GM18508 (cell line): ENCODE measurements around the gene KPNA3.
A peak's percentile ranks its signal among the peaks of the same experiment; 100 is the strongest.

Experiments
- ATAC-seq: cut with Tn5 transposase; IDR thresholded peaks from one replicate; pipeline ENCODE4 v1.9.1; 2021; ENCODE audit warnings: moderate number of reproducible peaks; ENCODE audit not compliant: insufficient read depth, unreplicated experiment

KPNA3 gene

DNA sequence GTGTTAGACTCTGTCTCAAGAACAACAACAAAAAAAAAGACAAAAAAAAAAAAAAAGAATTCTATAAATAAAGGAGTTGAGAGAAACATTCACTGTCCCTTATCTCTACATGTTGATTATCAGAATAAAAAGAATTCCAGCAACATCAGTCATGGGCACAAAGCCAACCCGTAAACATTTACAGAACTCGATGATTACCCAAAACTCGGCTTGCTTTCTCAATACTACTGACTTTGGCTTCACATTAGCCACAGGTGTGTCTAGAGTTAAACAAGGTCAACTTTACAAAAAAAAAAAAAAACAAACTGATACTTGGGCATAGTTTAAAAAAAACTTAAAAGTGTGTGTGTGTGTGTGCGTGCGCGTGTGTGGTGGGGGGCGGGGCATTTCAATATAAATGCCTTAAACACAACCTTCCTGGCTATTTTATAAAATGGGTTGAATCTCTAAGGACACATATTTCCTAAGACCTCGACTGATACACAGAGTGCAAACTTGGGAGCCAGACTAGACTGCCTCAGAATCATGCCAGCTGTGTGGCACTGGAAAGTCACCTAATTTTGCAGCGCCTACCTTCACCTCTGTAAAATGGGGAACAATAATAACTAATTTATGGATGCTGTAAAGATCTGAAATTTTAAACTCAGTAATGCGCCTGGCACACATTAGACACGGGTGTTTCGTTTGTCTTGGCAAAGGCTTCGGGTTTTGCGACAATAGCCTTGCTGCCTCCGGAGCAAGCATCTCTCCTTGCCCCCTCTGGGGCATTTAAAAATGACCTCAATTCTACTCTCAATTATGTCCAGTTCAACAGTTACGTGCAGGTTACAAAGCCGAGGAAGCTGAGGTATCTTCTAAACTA, 102.1 kb downstream of the KPNA3 start:
- ATAC-seq = peak; percentile 5

DNA sequence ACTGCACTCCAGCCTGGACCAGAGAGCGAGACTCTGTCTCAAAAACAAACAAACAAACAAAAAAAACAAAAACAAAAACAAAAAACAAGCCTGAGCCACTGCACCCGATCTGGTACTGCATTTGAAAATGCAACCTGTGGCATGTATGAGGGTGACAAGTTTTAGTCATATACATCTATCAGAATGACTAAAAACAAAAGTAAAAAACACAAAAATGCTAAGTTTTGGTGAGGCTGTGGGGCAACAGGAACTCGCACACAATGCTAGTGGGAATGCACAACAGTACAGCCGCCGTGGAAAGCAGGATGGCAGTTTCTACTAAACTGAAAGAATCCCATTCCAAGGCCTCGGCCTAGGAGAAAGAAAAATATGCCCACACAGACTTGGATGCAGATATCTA, 109.0 kb downstream of the KPNA3 start:
- no peak for ATAC-seq

DNA sequence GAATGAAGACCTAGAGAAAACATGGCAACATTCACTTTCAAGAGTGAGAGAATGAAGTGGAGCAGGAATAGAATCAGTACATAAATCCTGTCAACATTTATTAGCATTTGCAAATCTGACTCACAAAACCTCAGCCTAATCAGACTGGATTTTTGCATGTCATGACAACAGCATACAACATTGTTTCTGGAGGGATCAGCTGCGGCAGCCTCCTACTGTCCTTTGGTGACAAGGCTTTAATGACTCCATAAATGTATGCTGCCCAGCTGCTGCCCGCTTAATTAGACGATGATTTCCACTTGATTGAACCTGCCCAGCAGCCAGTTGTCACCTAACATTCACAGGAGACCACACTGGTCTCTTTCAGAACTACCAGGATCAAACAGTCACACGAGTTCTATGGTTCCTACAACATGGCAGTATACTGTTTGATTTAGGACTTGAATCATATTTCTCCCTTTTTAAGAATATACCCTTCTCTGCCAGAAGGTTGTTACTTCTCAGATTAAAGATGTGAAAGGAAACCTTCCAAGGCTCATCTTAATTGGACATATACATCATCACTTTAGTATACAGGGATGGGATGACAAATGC, 110.5 kb downstream of the KPNA3 start:
- ATAC-seq = no peak

DNA sequence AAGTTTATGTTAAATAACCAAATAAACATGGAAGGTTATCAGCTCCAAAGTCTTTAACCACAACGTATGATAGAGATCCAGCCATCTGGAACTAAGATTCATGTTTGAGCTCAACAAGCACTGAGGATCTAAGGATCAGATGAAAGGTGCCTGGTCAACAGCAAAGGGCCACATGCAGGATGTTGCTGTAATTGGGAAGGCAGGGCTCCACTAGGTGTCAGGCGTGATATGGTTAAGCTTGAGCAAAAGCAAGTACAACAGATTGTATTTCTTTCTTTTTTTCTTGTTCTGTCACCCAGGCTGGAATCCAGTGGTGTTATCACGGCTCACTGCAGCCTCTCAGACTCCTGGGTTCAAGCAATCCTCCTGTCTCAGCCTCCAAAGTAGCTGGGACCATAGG, 113.2 kb downstream of the KPNA3 start:
- no peak for ATAC-seq

DNA sequence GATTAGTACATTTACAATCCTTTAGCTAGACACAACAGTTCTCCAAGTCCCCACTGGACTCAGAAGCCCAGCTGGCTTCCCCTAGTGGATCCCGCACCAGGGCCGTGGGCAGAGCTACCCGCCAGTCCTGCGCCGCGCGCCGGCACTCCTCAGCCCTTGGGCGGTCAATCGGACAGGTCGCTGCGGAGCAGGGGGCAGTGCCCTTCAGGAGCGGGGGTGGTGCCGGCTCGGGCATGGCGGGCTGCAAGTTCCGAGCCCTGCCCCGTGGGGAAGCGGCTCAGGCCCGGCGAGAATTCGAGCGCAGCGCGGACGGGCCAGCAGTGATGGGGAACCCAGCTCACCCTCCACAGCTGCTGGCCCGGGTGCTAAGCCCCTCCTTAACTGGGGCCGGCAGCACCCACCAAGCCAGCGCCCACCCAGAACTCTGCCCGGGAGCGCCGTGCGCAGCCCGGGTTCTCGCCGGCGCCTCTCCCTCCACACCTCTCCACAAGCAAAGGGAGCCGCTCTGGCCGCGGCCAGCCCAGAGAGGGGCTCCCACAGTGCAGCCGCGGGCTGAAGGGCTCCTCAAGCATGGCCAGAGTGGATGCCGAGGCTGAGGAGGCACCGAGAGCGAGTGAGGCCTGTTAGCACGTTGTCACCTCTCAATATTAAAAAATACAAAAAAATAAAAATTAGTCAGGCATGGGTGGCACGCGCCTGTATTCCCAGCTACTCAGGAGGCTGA, 114.1 kb downstream of the KPNA3 start:
- ATAC-seq = no peak

DNA sequence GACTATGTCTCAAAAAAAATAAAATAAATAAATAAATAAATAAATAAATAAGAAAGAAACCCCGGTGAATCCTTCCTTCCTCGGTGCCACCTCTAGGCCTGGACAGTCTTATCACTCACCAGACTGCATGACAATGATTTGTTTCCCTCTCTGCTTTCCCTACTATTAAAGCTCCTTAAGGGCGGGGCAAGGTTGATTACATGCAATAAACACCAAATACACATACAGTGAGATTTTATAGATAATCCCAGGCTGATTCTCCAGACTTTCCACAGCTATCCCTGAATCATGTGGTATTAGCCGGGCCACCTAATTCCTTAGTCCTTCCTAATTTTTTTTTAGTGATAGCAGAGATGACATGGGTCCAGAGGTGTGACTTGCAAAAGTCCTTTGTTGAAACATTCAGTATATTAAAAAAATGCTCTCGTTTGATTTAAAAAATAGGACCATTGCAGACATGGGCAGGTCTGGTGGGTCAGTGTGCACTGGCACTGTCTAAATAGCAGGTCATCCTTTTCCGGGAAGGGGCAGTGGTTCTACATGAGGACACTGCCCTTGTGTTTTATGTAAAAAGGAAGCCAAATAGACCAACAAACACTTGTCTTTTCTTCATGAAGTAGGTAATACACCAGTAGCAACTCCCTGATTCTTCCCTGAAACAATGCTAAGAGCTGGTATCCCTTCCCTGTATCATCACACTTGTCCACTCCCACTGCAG, 115.7 kb downstream of the KPNA3 start:
- ATAC-seq = no peak

DNA sequence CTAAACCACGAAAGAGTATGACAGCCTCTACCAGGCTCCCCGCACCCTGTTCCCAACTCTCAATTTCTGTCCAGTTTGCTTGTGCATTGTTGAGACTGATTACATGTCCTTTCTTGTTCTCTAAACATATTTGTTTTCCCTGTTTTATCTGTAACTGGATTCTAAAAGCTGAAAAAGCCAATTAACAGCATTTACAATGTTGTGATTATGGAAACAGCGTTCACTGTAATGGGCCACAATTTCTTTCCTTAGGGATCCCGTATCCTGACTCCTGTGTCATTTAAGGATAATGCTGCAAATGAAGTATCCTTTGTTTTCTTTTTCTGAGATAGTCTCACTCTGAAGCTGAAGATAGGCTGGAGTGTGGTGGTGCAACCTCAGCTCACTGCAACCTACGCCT, 121.7 kb downstream of the KPNA3 start:
- ATAC-seq = no peak

DNA sequence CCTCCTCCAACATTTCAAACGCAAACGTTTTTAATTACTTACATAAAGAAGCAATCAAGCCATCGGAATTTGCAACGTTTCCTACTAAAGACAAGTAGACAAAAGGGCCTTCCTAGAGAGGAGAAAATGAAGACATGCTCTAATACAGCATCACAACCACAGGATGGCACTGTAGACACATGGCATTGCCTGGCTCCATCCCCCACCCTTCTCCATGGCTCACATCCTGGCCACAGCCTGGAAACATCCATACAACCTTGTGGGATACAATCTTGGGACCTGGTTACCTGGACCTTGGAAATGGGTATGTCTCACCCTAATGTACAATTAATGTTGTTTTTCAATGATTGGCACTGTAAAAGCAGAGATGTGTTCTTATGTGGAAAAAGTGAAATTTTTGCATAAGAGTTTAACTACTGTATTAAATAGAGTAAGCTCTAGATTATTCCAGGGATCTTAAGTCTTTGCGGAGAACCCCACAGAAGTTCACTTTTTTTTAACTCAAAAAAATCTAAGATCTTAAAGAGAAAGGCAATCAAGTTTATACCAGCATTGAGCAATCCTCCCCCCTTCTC, 122.7 kb downstream of the KPNA3 start:
- no peak for ATAC-seq

DNA sequence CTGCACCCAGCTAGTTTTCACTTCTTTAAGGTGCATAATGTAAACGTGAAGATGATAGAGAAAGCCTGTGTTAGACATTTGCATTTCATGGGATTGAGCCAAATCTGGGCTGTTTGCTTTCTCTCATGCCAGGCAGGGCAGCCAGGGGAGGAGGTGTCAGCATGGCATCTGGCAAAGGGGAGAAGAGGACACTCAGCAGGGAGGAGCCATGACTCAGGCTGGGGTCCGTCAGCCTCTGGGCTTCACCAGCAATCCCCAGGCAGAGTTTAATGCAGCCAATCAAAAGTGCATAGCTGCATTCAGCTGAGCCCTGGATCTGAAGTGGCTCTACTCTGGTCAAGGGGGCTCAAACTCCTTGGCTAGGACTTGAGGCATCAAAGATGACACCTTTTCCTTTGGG, 124.7 kb downstream of the KPNA3 start:
- ATAC-seq = no peak

DNA sequence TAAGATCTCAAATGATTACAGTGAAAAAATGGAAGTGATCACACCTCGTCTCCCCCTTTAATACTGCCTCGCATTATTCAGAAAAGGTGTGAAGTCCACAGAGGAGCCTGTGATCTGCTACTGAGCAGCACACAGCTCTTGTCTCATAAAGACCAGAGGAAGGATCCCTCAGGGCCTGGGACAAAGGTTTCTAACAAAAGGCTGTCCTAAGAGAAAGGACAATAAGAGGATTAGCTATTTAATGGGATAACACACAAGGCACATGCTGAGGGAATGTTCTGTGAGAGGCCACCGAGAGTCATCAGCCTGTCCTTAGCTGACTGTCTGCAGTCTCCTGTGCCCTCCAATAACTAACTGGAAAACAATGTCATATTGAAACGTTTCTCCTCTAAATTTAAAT, 127.9 kb downstream of the KPNA3 start:
- ATAC-seq = no peak

DNA sequence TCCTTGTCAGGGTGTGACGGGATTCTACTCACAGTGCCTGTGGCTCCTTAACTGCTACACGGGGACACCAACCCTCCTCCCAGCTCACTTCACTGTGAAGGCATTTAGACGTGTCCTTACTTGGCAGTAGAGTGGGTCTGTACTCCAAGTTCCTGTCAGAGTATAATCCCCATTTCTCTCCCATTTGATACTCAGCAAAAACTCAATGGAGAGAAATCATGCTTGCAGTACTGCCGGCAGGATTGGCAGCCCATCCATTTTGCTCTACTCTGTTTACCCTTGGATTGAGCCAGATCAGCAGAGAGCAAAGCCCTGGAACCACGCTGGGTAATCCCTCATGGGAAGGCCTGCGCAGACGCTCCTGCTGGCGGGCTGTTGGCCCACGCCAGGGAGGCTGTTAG, 135.2 kb downstream of the KPNA3 start:
- ATAC-seq = no peak

DNA sequence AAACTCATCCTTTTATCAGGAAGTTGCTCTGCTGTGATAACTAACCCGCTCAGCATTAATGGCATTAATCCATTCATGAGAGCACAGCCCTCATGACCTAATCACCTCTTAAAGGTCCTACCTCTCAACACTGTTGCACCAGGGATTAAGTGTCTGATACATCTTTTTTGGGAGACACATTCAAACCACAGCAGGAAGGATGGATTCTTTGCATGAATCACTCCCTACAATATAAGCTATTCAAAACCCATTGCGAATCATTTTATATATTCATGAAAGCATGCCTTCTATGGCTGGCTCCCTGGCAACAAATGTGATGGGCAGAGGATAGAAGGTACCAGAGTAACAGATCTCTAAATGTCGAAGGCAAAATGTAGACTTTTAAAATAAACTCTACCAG, 136.6 kb downstream of the KPNA3 start:
- ATAC-seq = no peak

DNA sequence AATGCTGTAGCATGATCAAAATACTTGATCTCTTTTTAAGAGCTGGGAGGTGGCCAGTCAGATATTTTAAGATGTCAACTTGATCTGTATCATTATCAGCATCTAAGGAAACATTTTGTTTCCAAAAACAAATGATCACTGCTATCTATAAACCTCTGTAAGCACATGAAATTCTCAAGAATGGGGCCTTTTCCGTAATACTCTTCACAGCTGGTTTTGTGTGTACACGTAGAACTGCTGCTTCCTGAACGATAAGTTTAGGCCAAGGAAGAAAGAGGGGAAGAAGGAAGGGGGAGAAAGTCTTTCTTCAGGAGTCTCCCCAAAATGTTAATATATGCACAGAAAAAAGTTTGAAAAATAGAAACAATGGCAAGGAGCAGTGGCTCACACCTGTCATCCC, 138.5 kb downstream of the KPNA3 start:
- no peak for ATAC-seq

DNA sequence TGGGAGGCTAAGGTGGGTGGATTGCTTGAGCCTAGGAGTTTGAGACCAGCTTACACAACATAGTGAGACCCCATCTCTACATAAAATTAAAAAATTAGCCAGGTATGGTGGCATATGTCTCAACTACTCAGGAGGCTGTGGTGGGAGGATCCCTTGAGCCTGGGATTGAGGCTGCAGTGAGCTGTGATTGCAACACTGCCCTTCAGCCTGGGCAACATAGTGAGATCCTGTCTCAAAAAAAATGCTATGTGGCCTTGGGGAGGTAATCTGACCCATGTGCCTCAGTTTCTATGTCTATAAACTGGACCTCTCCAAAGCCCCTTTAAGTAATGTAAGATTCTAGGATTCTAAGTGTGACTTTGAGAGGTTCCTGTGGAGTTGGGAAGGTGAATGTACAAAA, 139.0 kb downstream of the KPNA3 start:
- ATAC-seq = no peak

DNA sequence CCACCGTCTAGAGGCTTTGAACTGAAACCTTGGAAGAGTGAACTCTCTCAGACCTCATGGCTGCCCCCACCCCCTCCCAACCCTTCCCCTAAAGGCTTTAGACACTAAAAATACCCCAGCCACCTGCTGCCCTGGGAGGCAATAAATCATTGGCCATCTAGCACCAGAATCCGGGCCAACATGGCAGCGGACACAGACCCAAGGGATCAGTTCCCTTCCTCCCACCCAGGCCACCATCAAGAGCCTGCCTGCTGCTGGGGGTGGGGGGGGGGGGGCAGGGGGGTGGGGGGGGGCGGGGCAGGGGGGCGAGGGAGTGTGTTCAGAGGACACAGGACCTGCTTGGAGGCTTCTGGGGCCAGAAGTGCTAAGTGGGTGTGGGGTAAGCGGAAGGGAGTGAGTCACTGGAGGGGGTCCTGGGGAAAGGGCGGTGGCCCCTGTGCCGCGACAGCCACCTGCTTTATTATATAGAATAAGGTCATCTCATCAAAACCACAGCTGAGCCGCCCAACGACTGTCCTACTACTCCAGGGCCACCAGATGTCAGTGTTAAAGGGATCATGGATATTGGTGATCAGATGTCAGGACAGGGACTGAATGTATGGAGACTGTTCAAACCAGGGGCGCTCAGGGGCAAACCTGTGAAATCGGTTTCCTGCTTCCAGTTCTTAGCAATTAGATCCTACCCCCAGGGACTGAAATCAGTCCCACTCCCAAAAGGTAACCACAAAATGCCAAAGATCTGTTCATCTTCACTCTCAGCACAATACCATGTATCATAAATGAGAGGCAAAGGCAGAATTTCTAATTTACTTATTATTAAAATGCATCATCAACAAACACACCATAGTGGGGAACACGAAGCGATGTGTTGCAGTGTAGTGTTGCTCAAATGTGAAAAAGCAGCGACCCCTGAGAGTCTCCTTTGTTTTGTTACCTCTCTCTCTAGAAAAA, 139.9 kb downstream of the KPNA3 start:
- ATAC-seq = no peak

DNA sequence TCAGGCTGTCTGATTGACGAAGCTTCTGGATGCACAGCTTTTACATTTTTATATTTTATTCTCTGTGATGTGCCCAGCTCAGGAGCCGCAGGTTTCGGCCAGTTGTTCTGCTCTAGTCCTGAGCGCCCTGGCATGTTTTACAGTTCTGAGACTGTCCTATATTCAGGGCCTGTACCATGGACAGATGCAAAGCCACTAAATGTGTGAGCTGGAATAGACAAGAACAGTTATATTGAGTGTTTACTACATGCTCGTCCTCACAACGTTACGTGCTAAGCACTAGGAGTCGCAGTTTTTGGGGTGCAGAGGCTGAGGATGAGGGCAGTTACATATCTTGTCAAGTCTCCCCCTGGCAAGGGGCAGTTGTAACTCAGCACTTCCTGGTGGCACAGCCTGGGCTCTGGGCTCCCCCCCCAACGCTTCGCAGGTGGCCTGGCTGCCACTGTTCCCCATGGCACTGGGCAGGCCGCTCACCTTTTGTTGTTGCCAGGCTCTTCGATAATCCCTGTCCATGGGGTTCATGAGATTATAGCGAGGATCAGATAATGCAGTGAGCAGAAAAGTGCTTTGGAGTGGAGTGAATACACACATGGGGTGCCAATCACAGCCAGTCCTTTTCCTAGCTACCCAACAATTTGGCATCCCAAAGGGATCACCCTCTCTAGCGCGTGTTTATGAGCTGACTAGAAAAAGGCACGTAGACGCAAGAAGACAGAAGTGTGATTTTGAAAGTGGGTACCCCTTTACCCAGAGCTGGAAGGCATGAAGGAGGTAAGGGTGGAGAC, 140.7 kb downstream of the KPNA3 start:
- no peak for ATAC-seq

DNA sequence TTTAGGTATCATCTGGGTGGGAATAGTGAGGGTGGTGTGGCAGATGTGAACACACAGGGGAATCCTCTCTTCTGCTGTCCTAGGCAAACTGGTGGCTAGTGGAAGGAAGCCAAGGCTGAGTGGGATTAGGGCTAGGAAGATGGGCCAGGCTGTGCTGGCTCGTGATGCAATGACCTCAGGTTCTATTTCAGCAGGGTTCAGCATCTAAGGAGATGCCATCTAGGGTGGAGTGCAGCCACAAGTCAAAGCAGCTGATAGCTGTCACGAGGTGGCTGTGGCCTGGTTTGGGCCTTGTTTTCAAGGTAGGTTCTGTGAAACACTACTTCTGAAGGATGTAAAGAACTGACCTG, 142.5 kb downstream of the KPNA3 start:
- ATAC-seq = no peak
